Measurements from ENCODE around the gene ARL14EPL. TPM values are rescaled to one million over a fixed set of nuclear protein-coding genes. Genes with fewer than 3 reads are reported as not detected.

Gene ARL14EPL
- not detected in 2 replicates for total RNA-seq

DNA sequence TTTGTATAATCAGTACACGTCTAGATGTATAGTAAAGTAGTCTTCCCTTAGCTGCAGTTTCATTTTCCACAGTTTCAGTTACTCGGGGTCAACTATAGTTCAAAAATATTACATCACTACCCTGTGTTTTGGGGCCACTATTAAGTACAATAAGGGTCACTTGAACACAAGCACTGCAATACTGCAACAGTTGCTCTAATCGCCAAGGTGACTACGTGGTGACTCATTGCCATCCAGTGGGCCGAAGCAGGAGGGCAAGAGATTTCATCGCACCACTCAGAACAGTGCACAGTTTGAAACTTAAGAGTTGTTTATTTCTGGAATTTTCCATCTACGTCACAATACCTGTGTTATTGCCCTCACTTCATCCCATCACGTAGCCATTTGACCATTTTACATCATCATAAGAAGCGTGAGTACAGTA, at the start of gene ARL14EPL:
Gene ARL14EPL (plus strand): TSS at position 379 of the 424 bp plus-strand sequence. CDS start 18,994 bp downstream, outside the sequence.
- Mint-ChIP-seq H3K4me3 (no peak within 1 kb of the TSS), H3K9me3 (no peaks in the 10 kb centered on the region), H3K27me3 (peaks cover 9% of the 10 kb centered on the region), H3K4me1 (no peaks in the 10 kb centered on the region), H3K27ac (no peak within 1 kb of the TSS), H3K36me3 (ENCODE audit: low read depth) (no peaks in the 10 kb centered on the region)
- intact Hi-C loops (cut with micrococcal nuclease), result no loop called here
- no peak for DNase-seq

DNA sequence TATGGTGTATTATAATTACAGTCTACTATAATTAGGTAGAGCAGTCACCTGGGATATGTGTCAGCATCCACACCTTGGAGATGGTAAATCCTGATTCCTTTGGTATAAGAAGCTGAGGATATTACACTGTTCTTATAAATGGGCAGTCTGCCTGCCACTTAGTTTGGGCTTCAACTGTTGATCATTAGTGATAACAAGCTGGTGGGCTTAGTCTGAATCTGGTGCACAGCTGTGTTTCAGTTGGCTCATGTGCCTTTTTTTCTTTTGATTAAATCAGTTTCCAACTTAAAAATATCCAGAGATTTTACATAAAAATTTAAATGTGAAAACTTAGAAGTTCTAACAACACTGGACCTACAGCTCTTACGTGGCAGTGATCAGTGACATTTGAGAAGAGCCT, 48.8 kb upstream of the ARL14EPL start:
- H3K27ac Mint-ChIP-seq, result no peak overlapping the region
- intact Hi-C loops (cut with micrococcal nuclease), result no loop called here
- H3K27me3 Mint-ChIP-seq, result peaks cover 14% of the 10 kb centered on the region
- peaks cover 4% of the 10 kb centered on the region for H3K9me3 Mint-ChIP-seq
- no peak for DNase-seq
- H3K4me1 Mint-ChIP-seq, result peaks cover 2% of the 10 kb centered on the region
- H3K36me3 Mint-ChIP-seq (ENCODE audit: low read depth), result no peaks in the 10 kb centered on the region
- H3K4me3 Mint-ChIP-seq, result no peak overlapping the region

DNA sequence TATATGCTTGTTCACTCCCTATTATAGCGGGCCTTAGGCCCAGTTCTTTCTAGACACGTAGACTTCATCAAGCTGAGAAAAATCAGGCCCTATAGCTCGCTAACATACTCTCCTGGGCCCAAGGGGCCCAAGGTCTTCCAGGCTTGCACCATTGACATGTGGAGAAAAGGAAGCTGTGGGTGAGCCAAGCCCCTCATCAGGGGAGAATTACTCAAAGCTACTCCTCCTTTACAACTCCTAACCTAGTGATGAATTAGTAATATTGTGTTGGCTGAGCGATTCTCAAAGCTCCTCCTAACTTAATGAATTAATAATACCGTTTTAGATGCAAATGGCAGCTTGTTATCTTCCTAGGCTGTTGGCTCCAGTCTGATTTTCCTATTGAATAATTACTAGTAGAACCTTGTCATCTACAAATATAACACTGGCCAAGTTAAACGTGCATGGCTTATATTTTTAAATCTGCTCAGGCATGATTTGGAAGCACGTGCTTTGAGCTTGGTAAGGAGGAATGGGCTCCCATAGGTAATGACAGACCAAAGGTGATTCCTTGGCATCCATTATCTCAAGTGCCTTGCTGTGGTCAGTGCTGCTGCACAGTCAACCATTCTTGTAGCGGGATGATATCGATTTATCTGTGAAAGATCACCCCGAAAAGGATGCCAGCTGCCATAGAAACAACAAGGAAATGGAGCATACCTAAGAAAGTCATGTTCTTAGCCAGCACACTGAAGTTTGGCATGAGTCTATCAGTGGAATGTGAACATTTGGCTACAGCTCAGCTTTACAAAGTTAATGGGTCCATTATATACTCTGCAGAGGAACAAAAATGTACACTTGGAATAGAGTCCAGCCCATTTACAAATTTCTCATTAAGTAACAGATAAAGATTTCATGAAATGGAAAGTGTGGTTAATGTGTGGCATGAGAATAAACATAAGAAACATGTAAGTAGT, 46.2 kb upstream of the ARL14EPL start:
- Mint-ChIP-seq H3K27ac (no peak overlapping the region), H3K4me3 (no peak overlapping the region), H3K36me3 (ENCODE audit: low read depth) (no peaks in the 10 kb centered on the region), H3K4me1 (no peaks in the 10 kb centered on the region), H3K27me3 (peaks cover 13% of the 10 kb centered on the region), H3K9me3 (no peaks in the 10 kb centered on the region)
- intact Hi-C loops (cut with micrococcal nuclease), result no loop called here
- no peak for DNase-seq

DNA sequence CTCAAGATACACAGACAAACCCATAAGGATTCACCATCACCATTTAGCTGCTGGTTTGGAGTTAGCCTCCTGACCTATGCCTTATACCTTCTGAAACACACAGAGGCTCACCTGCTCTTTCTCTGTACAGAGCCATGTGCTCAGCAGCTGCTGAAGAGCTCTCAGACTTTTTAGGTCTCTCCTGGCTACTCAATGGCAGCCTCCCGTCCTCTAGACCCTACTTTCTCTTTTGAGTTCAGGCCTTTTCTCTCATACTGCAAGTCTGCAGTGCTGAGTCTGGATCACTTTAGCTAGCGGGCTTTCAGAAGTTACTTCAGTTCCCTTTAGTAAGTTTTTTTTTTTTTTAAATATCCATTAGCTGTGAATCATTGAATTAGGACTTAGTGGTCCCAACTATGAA, 44.3 kb upstream of the ARL14EPL start:
- no peak overlapping the region for H3K4me3 Mint-ChIP-seq
- intact Hi-C loops (cut with micrococcal nuclease), result no loop called here
- no peaks in the 10 kb centered on the region for H3K36me3 Mint-ChIP-seq (ENCODE audit: low read depth)
- H3K4me1 Mint-ChIP-seq, result no peaks in the 10 kb centered on the region
- H3K9me3 Mint-ChIP-seq, result no peaks in the 10 kb centered on the region
- DNase-seq, result no peak
- peaks cover 17% of the 10 kb centered on the region for H3K27me3 Mint-ChIP-seq
- no peak overlapping the region for H3K27ac Mint-ChIP-seq

DNA sequence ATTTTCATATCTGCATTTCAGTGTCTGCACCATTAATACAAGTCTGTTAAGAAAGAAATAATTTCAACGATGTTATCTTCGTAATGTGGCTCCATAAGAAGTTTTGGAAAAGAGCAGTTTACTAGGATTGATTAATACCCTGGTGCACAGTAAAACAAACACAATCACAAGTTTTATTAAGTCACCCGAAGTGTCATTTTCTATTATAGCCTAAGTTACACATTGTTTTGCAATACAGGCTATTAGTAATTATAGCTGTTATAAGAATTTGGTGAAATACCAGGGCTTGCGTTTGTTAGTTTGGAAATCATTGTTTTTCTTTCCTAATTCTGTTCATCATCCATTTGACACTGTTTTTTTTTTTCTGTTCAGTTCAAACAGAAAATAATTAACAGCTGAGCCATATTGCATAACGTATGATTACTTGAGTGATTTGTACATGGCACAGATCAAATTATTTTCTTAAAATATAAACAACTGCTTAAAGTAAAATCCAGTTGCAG, 39.4 kb upstream of the ARL14EPL start:
- no peaks in the 10 kb centered on the region for H3K4me1 Mint-ChIP-seq
- H3K9me3 Mint-ChIP-seq, result no peaks in the 10 kb centered on the region
- no peak overlapping the region for H3K27ac Mint-ChIP-seq
- intact Hi-C loops (cut with micrococcal nuclease), result no loop called here
- H3K27me3 Mint-ChIP-seq, result peaks cover 15% of the 10 kb centered on the region
- DNase-seq, result no peak
- no peak overlapping the region for H3K4me3 Mint-ChIP-seq
- no peaks in the 10 kb centered on the region for H3K36me3 Mint-ChIP-seq (ENCODE audit: low read depth)

DNA sequence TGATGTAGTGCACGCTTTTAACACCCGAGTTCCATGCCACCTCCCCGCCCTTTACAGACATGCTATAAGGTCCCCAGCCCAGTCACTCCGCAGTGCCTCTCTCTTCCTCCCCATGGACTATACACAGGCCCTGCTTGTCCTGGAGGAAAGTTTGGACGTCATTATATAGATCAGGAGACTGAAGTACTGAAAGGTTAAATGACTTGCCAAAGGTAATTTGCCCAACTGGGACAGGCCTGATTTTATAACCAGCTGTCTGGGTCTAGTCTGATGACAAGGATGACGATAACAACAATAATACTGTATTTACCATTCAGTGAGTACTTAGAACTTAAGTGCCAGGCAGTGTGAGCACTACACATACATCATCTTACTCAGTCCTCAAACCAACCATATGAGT, 36.9 kb upstream of the ARL14EPL start:
- DNase-seq, result no peak
- no peaks in the 10 kb centered on the region for H3K4me1 Mint-ChIP-seq
- no peaks in the 10 kb centered on the region for H3K9me3 Mint-ChIP-seq
- no peak overlapping the region for H3K27ac Mint-ChIP-seq
- no peaks in the 10 kb centered on the region for H3K36me3 Mint-ChIP-seq (ENCODE audit: low read depth)
- H3K27me3 Mint-ChIP-seq, result peaks cover 14% of the 10 kb centered on the region
- H3K4me3 Mint-ChIP-seq, result no peak overlapping the region
- intact Hi-C loops (cut with micrococcal nuclease), result no loop called here

DNA sequence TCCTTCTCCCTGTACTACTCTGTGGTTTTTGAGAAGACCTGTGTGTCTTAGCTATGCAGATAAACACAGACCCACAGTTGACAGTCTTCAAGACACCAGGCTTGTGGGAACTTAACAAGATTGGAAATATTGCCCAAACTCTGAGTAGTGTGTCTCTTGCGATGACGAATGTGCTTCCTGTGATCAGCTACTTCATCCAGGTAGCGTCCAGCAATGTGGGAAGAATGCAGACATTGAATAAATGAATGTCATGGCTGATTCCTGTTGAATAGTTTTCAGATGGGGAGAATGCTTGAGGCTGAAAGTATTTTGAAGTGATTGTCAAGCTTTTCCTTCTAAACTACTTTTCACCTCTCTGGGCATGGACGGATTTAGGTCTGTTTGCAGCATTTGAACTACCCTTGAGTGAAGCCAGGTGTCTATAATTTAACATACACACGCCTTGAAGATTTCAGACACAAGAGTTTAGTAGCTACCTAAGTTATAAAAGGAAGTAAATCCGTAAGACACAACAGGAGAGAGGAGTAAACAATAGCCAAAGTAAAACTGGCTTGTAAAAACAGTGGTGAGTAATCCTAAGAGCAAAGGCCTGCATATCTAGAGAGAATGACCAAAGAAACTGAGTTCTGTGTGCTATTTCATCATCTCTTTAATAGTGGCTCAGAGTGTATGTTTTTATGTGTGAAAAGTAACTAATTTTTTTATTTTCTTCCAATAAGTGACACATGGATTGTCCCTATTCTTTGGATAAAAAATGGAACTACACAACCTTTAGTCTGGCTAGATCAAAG, 30.0 kb upstream of the ARL14EPL start:
- DNase-seq, result no peak
- H3K4me3 Mint-ChIP-seq, result no peak overlapping the region
- no peaks in the 10 kb centered on the region for H3K4me1 Mint-ChIP-seq
- H3K27me3 Mint-ChIP-seq, result peaks cover 7% of the 10 kb centered on the region
- intact Hi-C loops (cut with micrococcal nuclease), result no loop called here
- H3K9me3 Mint-ChIP-seq, result no peaks in the 10 kb centered on the region
- no peak overlapping the region for H3K27ac Mint-ChIP-seq
- H3K36me3 Mint-ChIP-seq (ENCODE audit: low read depth), result no peaks in the 10 kb centered on the region

DNA sequence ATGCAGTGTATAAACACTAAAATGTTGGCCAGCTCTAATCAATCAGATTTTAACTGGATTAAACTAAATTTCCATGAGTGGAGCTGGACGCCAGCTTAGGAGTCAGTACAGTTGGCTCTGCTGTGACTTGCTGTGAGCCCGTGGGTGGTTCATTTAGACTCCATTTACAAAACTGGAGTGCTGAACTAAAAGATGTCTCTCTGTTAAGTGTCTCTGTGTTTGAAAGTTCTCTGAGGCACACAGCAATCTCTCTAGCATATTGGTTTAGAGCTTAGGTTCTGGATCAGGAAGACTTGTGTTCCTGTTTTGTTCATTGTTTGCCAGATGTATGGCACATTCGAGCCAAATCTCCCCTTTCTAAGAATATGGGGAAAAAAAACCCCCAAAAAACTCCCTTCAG, 28.0 kb upstream of the ARL14EPL start:
- intact Hi-C loops (cut with micrococcal nuclease), result no loop called here
- Mint-ChIP-seq H3K9me3 (no peaks in the 10 kb centered on the region), H3K36me3 (ENCODE audit: low read depth) (no peaks in the 10 kb centered on the region), H3K27ac (no peak overlapping the region), H3K27me3 (peaks cover 10% of the 10 kb centered on the region), H3K4me3 (no peak overlapping the region), H3K4me1 (no peaks in the 10 kb centered on the region)
- DNase-seq, result no peak

DNA sequence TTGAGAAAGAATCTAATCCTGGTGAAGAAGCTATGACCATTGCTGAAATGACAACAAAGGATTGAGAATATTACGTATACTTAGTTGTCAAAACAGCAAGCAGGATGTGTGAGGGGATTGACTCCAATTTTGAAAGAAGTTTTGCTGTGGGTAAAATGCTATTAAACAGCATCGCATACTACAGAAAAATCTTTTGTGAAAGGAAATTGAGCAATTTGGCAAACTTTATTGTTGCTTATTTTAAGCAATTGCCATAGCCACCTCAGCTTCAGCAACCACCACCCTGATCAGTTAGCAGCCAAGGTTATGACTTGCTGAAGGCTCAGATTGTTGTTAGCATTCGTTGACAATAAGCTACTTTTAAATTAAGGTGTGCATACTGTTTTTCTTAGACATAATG, 22.5 kb upstream of the ARL14EPL start:
- Mint-ChIP-seq H3K27ac (no peak overlapping the region), H3K4me1 (no peaks in the 10 kb centered on the region), H3K36me3 (ENCODE audit: low read depth) (no peaks in the 10 kb centered on the region), H3K4me3 (no peak overlapping the region), H3K27me3 (peaks cover 10% of the 10 kb centered on the region), H3K9me3 (no peaks in the 10 kb centered on the region)
- intact Hi-C loops (cut with micrococcal nuclease), result no loop called here
- DNase-seq, result no peak

DNA sequence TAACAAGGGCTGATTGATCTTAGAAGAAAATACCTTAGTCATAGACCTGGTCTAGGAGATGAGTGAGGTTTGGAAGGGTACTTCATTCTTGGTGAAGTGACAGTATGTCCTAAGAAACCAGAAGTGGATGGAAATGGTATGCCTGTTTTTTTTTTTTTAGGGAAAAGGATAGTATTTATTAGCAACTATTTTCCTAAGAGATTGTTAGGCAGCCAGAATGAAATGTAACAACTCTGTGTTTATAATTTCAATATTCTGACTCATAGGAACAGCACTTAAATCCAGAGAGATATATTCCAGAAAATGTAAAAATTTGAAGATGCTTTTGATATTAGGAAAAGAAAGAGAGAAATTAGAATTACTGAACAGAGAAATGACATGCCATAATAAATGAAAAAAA, 21.2 kb upstream of the ARL14EPL start:
- Mint-ChIP-seq H3K27ac (no peak overlapping the region), H3K9me3 (no peaks in the 10 kb centered on the region), H3K27me3 (peaks cover 10% of the 10 kb centered on the region), H3K36me3 (ENCODE audit: low read depth) (no peaks in the 10 kb centered on the region), H3K4me3 (no peak overlapping the region), H3K4me1 (no peaks in the 10 kb centered on the region)
- intact Hi-C loops (cut with micrococcal nuclease), result no loop called here
- no peak for DNase-seq

DNA sequence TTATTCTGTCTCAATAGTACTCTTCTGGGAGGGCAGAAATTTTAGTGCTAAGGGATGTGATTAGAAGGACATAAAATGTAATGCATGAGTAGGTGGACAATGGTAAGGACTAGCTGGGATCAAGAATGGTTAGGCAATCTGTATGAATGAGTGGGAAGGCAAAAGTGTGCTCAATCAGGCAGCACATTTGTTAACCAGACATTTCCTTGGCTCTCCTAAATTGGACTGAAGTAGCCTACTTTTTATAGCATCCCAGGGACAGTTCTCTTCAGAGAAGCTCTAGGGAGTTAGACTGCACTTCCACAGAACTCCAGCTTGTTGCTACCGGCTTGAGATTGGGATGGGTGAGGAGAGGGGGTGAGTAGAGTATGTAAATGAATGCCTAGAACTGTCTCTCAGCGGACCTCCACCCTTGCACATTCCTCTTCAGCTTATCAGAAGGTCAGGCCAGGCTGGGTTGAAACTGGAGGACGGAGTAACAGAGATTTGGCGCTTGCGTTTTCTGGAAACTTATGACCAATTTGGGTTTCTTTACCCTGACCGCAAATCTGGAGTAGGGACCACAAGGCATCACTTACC, 19.0 kb upstream of the ARL14EPL start:
- Mint-ChIP-seq H3K27ac (no peak overlapping the region), H3K4me3 (no peak overlapping the region), H3K4me1 (no peaks in the 10 kb centered on the region), H3K36me3 (ENCODE audit: low read depth) (no peaks in the 10 kb centered on the region), H3K27me3 (peaks cover 14% of the 10 kb centered on the region), H3K9me3 (no peaks in the 10 kb centered on the region)
- intact Hi-C loops (cut with micrococcal nuclease), result no loop called here
- DNase-seq, result no peak

DNA sequence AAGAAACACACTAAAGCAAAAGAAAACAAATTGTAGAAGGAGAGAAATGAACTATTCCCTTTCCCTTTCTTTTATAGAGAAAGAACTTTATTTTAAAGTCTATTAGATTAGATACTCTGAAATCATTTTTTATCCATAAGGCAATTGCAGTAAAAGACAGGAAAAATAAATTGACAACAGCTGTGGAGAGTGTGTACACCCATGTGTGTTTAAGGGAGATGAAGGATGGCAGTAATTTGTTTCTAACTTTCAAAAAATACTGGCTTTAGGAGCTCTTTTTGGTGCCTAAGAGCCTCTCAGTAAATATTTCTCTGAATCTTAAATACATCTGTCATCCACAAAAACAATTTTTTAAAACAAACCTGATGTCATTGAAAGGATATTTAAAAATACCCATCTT, 18.3 kb upstream of the ARL14EPL start:
- Mint-ChIP-seq H3K27ac (no peak overlapping the region), H3K9me3 (no peaks in the 10 kb centered on the region), H3K27me3 (peaks cover 11% of the 10 kb centered on the region), H3K36me3 (ENCODE audit: low read depth) (no peaks in the 10 kb centered on the region), H3K4me3 (no peak overlapping the region), H3K4me1 (no peaks in the 10 kb centered on the region)
- DNase-seq, result no peak
- intact Hi-C loops (cut with micrococcal nuclease), result no loop called here

DNA sequence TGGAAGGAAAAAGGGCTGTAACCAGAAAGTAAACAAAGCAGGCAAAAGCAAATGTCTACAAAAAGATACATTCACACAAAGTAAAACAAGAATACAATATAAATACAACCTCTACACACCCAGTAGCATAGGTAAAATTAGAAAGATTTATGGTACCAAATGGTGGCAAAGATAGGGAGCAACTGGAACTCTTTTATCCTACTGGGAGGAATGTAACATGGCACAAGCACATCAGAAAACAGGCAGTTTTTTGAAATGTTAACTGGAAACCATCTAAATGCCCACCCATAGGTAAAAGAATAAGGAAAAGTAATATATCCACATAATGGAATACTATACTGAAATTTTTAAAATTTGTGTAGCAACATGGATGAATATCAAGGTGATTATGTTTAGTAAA, 8.7 kb upstream of the ARL14EPL start:
- intact Hi-C loops (cut with micrococcal nuclease), result no loop called here
- Mint-ChIP-seq H3K27ac (no peak overlapping the region), H3K9me3 (no peaks in the 10 kb centered on the region), H3K27me3 (peaks cover 8% of the 10 kb centered on the region), H3K4me3 (no peak overlapping the region), H3K4me1 (no peaks in the 10 kb centered on the region), H3K36me3 (ENCODE audit: low read depth) (no peaks in the 10 kb centered on the region)
- no peak for DNase-seq

DNA sequence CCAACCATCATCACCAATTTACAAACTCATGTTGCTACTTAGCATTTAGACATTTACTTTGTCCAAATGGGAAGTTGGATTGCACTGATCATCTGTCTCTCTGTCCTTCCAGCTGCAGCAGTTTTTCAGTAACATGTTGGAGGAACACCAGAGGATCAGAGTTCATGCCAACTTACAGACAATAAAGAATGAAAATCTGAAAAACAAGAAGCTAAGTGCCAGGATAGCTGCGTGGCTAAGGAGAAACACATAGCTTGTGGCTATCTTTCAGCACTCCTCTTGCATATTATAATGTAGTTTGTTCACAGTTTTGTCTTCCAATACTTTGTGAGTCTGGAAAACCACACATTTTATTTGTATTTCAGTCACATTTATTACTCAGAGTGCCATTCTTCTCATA, 6.4 kb upstream of the ARL14EPL start:
- no peak for DNase-seq
- intact Hi-C loops (cut with micrococcal nuclease), result no loop called here
- Mint-ChIP-seq H3K36me3 (ENCODE audit: low read depth) (no peaks in the 10 kb centered on the region), H3K27me3 (peaks cover 10% of the 10 kb centered on the region), H3K4me3 (no peak overlapping the region), H3K9me3 (no peaks in the 10 kb centered on the region), H3K4me1 (no peaks in the 10 kb centered on the region), H3K27ac (no peak overlapping the region)

Measured in activated CD4-positive, alpha-beta T cell treated with anti-CD3 and anti-CD28 coated beads, Interleukin-2, amount 10 ng/mL, durations not matched to agents 24 days and 14 days (primary cell).